ENCODE data around the gene NEDD8. TPM values are rescaled to one million over a fixed set of nuclear protein-coding genes. Genes with fewer than 3 reads are reported as not detected.

Gene NEDD8
- total RNA-seq, 1 experiment from 2014 or later = 178 TPM

- ATAC-seq = no peak
- intact Hi-C loops (cut with micrococcal nuclease) = no loop called here
- DNase-seq (ENCODE audit: low read depth, low spot score) = no peak
- H3K9me2 ChIP-seq (ENCODE audit: insufficient read depth) = no peaks in the 10 kb centered on the region
- H2AFZ ChIP-seq (ENCODE audit: low read depth, low read length, poor library complexity, severe bottlenecking) = no peak overlapping the region
- H3K27ac ChIP-seq (ENCODE audit: low read depth, low read length) = no peak overlapping the region
- no peaks in the 10 kb centered on the region for H3K9me3 ChIP-seq (ENCODE audit: control insufficient read depth in 1 of 2, insufficient read depth in 1 of 2, low read depth in 1 of 2, low read length in 2 of 2)
- ChIA-PET POLR2A (no interaction called here), CTCF (no interaction called here), RAD21 (ENCODE audit: low non-redundant PET in 1 of 2, low total read pairs in 2 of 2, uncharacterized antibody in 2 of 2, unreplicated experiment in 2 of 2) (no interaction called here)
- no peaks in the 10 kb centered on the region for H4K20me1 ChIP-seq (ENCODE audit: insufficient read depth)
- H3K4me2 ChIP-seq (ENCODE audit: low read length) = no peak overlapping the region
- H3K4me3 ChIP-seq (replicated peaks in 1 of 2; ENCODE audit: low read depth in 1 of 2, low read length in 2 of 2) = no peak overlapping the region
- H3K9ac ChIP-seq (ENCODE audit: low read length) = no peak overlapping the region
- H3K27me3 ChIP-seq (ENCODE audit: insufficient read depth, low read length) = no peaks in the 10 kb centered on the region
- no peaks in the 10 kb centered on the region for H3K79me2 ChIP-seq (ENCODE audit: insufficient read depth, low read length)
- H3K36me3 ChIP-seq (ENCODE audit: control insufficient read depth in 1 of 2, insufficient read depth in 2 of 2, low read length in 2 of 2) = no peaks in the 10 kb centered on the region
- TF ChIP-seq ZBTB33 (IDR thresholded peaks at IDR 0.05; ENCODE audit: extremely low read depth, insufficient replicate concordance, low read length) (no peak), SIN3A (IDR thresholded peaks at IDR 0.05; ENCODE audit: low read depth) (no peak), ZNF274 (IDR thresholded peaks at IDR 0.05; ENCODE audit: low read depth, low read length) (no peak), POLR2AphosphoS5 (IDR thresholded peaks at IDR 0.05; ENCODE audit: low read depth, low read length) (no peak), EGR1 (IDR thresholded peaks at IDR 0.05; ENCODE audit: low read depth) (no peak), EZH2phosphoT487 (IDR thresholded peaks at IDR 0.05; ENCODE audit: borderline replicate concordance) (no peak), SP1 (IDR thresholded peaks at IDR 0.05; ENCODE audit: low read depth) (no peak), TCF7L2 (IDR thresholded peaks at IDR 0.05; ENCODE audit: borderline replicate concordance, extremely low read depth, insufficient read depth, insufficient read length) (no peak), CEBPB (IDR thresholded peaks at IDR 0.05; ENCODE audit: low read depth) (no peak), CTCF (IDR thresholded peaks at IDR 0.05 in 2 of 3, conservative IDR thresholded peaks at IDR 0.05 in 1 of 3; ENCODE audit: borderline replicate concordance in 1 of 3, insufficient read depth in 1 of 3, low read depth in 2 of 3, low read length in 2 of 3) (no peak)
- BruUV-seq (replicated peaks) = no TSS peak
- peaks cover 0 to 5% of the 10 kb centered on the region in 2 experiments; a peak in 1 of 4 replicates for H3K4me1 ChIP-seq (ENCODE audit: control insufficient read depth in 1 of 2, insufficient read depth in 2 of 2, low read length in 2 of 2)
Measured at GRCh38 chr14:24249230-24250021, 17.3 kb upstream of the NEDD8 start.

Data from HCT116 (cell line).